Measurements from ENCODE around the gene HLA-A.

GRCh38 chr6:29948277-29948676, 5.9 kb downstream of the HLA-A start:
- TF ChIP-seq SP1 (IDR thresholded peaks at IDR 0.05): no peak
- TF ChIP-seq ARNT (IDR thresholded peaks at IDR 0.05): no peak
- TF ChIP-seq FOXA1 (IDR thresholded peaks at IDR 0.05): no peak
- TF ChIP-seq SUZ12 (IDR thresholded peaks at IDR 0.05): no peak
- TF ChIP-seq TARDBP (IDR thresholded peaks at IDR 0.05): no peak
- TF ChIP-seq ZNF384 (IDR thresholded peaks at IDR 0.05): no peak
- no peak for TF ChIP-seq NFRKB (IDR thresholded peaks at IDR 0.05)
- no peak for TF ChIP-seq BHLHE40 (IDR thresholded peaks at IDR 0.05; ENCODE audit: borderline replicate concordance)
- TF ChIP-seq FOXK2 (IDR thresholded peaks at IDR 0.05): no peak
- TF ChIP-seq LEF1 (IDR thresholded peaks at IDR 0.05; ENCODE audit: borderline replicate concordance): no peak
- no peak for TF ChIP-seq ELF4 (IDR thresholded peaks at IDR 0.05)
